ENCODE data around the gene HDAC4.

DNA sequence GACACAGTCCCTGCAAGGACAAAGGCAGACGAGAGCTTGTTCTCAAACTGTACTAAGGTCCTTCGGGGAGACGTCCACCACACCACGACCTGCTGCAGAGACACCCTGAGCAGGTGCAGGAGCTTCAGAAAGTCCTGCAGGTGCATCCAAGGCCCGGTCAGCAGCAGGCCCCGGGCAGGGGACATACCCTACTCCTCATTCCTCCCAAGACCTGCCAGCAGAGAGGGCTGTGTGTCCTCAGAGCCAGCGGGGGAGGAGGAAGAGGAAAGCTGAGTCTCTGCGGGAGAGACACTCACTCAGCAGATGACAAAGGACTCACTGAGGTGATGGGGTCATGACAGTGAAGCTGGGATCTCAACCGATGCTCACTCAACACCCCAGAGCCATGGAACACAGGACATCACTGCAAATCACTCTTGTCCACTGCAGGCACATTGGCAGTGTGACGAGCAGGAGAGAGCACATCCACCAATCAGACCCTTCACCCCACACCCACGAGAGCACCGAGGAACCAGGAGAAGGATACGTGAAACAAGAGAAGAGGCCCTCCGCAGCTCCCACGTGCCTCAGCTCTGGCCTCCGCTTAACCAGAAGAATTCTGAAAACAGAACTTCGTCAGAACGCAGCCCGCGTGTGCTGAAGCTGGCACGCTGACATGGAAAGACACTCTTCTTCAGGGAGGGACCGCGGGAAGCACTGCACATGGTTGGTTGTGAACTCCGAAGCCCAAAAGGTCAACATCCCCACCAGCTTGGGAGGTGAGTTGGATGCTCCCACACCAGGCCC lies 9.3 kb downstream of the HDAC4 start:
- TF ChIP-seq, protein P1, sequence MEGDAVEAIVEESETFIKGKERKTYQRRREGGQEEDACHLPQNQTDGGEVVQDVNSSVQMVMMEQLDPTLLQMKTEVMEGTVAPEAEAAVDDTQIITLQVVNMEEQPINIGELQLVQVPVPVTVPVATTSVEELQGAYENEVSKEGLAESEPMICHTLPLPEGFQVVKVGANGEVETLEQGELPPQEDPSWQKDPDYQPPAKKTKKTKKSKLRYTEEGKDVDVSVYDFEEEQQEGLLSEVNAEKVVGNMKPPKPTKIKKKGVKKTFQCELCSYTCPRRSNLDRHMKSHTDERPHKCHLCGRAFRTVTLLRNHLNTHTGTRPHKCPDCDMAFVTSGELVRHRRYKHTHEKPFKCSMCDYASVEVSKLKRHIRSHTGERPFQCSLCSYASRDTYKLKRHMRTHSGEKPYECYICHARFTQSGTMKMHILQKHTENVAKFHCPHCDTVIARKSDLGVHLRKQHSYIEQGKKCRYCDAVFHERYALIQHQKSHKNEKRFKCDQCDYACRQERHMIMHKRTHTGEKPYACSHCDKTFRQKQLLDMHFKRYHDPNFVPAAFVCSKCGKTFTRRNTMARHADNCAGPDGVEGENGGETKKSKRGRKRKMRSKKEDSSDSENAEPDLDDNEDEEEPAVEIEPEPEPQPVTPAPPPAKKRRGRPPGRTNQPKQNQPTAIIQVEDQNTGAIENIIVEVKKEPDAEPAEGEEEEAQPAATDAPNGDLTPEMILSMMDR (IDR thresholded peaks at IDR 0.05; ENCODE audit: low read depth, low read length, missing input control): no peak
- TF ChIP-seq JUND (IDR thresholded peaks at IDR 0.05): no peak
- TF ChIP-seq RAD21 (IDR thresholded peaks at IDR 0.05): no peak
- TF ChIP-seq GABPA (IDR thresholded peaks at IDR 0.05 in 1 of 2, conservative IDR thresholded peaks at IDR 0.05 in 1 of 2): no peak
- TF ChIP-seq, protein P2, sequence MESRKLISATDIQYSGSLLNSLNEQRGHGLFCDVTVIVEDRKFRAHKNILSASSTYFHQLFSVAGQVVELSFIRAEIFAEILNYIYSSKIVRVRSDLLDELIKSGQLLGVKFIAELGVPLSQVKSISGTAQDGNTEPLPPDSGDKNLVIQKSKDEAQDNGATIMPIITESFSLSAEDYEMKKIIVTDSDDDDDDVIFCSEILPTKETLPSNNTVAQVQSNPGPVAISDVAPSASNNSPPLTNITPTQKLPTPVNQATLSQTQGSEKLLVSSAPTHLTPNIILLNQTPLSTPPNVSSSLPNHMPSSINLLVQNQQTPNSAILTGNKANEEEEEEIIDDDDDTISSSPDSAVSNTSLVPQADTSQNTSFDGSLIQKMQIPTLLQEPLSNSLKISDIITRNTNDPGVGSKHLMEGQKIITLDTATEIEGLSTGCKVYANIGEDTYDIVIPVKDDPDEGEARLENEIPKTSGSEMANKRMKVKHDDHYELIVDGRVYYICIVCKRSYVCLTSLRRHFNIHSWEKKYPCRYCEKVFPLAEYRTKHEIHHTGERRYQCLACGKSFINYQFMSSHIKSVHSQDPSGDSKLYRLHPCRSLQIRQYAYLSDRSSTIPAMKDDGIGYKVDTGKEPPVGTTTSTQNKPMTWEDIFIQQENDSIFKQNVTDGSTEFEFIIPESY (IDR thresholded peaks at IDR 0.05): no peak
- TF ChIP-seq SP1 (IDR thresholded peaks at IDR 0.05): no peak
